Naive thymus-derived CD4-positive, alpha-beta T cell (primary cell): ENCODE results near the gene NPAS3. TPM values are rescaled to one million over a fixed set of nuclear protein-coding genes. Genes with fewer than 3 reads are reported as not detected.

ENCODE experiments used
- ATAC-seq: fragments of 150-1000 bp; cut with Tn5 transposase; 2 replicates; pipeline ENCODE4 v1.10.0; 2021; ENCODE audit warnings: mild to moderate bottlenecking, moderate library complexity
- CTCF ChIA-PET: fragments of 350-600 bp; sonication (Branson Sonifier 250); formaldehyde crosslinking; loops from one replicate; lab custom pipeline; 2021; ENCODE audit warnings: antibody characterized with exemption; lab: Charles Lee
- POLR2A ChIA-PET: fragments of 350-600 bp; sonication (Branson Sonifier 250); formaldehyde crosslinking; loops from one replicate; lab custom pipeline; 2021; ENCODE audit warnings: antibody characterized with exemption, inconsistent platforms; lab: Charles Lee
- DNase-seq, 9 donors: peaks; one replicate each; pipeline versions ENCODE4 v3.0.0 to v3.0.0-alpha.2; 2020 to 2022; ENCODE audit warnings: mixed read lengths in 1 of 9
- H3K27ac ChIP-seq: one replicate; pipeline ENCODE4 v1.7.0; 2013; ENCODE audit warnings: mild to moderate bottlenecking, low read depth, low read length, moderate library complexity
- H3K27me3 ChIP-seq, 2 donors: one replicate each; pipeline ENCODE4 v1.7.0; 2013; ENCODE audit warnings: low read length in 2 of 2, mild to moderate bottlenecking in 2 of 2, moderate library complexity in 2 of 2; ENCODE audit not compliant: control insufficient read depth in 2 of 2, insufficient read depth in 2 of 2
- H3K36me3 ChIP-seq, 3 experiments: 1 replicate in 2 of 3; 2 replicates in 1 of 3; pipeline ENCODE4 v1.7.0; 2013; ENCODE audit warnings: low read length in 3 of 3, mild to moderate bottlenecking in 3 of 3, moderate library complexity in 1 of 3; ENCODE audit not compliant: insufficient read depth in 3 of 3, control insufficient read depth in 2 of 3
- H3K4me1 ChIP-seq, 2 donors: one replicate each; pipeline ENCODE4 v1.7.0; 2013; ENCODE audit warnings: low read length in 2 of 2, mild to moderate bottlenecking in 2 of 2, moderate library complexity in 1 of 2; ENCODE audit not compliant: control insufficient read depth in 2 of 2, insufficient read depth in 2 of 2
- H3K4me3 ChIP-seq: 2 replicates; pipeline ENCODE4 v1.7.0; 2013; ENCODE audit warnings: mild to moderate bottlenecking, low read length
- H3K9me3 ChIP-seq, 3 experiments: 1 replicate in 2 of 3; 2 replicates in 1 of 3; pipeline ENCODE4 v1.7.0; 2013; ENCODE audit warnings: low read length in 3 of 3; ENCODE audit not compliant: control insufficient read depth in 2 of 3
- H3K27ac Mint-ChIP-seq, 9 donors: one replicate each; pipeline ENCODE4 v1.8.0; 2020 to 2022; ENCODE audit warnings: mixed read lengths in 9 of 9, mild to moderate bottlenecking in 8 of 9, moderate library complexity in 5 of 9, inconsistent platforms in 2 of 9
- H3K27me3 Mint-ChIP-seq, 5 donors: one replicate each; pipeline ENCODE4 v1.8.0; 2021 to 2022; ENCODE audit warnings: mixed read lengths in 5 of 5, mild to moderate bottlenecking in 1 of 5
- H3K36me3 Mint-ChIP-seq, 5 donors: one replicate each; pipeline ENCODE4 v1.8.0; 2020 to 2022; ENCODE audit warnings: mixed read lengths in 5 of 5, mild to moderate bottlenecking in 3 of 5, inconsistent platforms in 1 of 5
- H3K4me1 Mint-ChIP-seq, 7 donors: one replicate each; pipeline ENCODE4 v1.8.0; 2020 to 2022; ENCODE audit warnings: mixed read lengths in 7 of 7, mild to moderate bottlenecking in 3 of 7, inconsistent platforms in 1 of 7
- H3K4me3 Mint-ChIP-seq, 10 donors: one replicate each; pipeline ENCODE4 v1.8.0; 2020 to 2022; ENCODE audit warnings: mild to moderate bottlenecking in 10 of 10, mixed read lengths in 10 of 10, moderate library complexity in 6 of 10, inconsistent platforms in 2 of 10
- H3K9me3 Mint-ChIP-seq, 11 donors: one replicate each; pipeline ENCODE4 v1.8.0; 2020 to 2022; ENCODE audit warnings: mixed read lengths in 11 of 11, mild to moderate bottlenecking in 4 of 11, inconsistent platforms in 1 of 11, moderate library complexity in 1 of 11
- intact Hi-C, 2 donors: fragments of 100-400 bp; cut with micrococcal nuclease; formaldehyde crosslinking; loops; one replicate each; pipeline ENCODE4 v1.15.1; 2023
- polyA plus RNA-seq, 2 donors: library from polyadenylated mRNA; unstranded; fragments of 300-500 nt; fragmentation: Illumina TruSeq; gene quantifications; one replicate each; pipeline ENCODE4 v1.2.3, GENCODE V29; 2021
- total RNA-seq, 6 experiments: library from RNA in 5 of 6; stranded (reverse) in 5 of 6; gene quantifications; 1 replicate in 5 of 6; 2 replicates in 1 of 6; pipeline ENCODE4 v1.2.3 and lab custom pipeline; 2021 to 2026

Gene NPAS3
- total and polyA plus RNA-seq, 7 experiments from 2014 or later = not detected

DNA sequence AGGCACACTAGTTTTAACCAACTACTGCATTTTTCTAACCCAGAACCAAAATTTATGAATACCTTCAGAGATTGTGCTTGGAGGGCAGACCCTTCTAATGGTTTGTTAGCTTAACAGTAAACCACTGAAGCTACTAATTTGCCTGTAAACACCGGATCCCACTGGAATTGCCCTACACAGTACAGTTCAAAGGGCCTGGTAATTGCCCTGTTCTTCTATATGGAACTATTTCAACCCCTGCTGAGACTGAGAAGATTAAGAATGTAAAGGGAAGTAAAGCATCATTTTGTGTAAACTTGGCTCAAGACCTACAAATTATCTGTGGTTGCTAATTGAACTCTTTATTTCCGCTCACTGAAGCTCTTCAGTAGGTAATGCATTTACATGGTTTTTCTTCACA, 468.1 kb downstream of the NPAS3 start:
- no peak for DNase-seq
- no peak for ATAC-seq
- CTCF ChIA-PET = no interaction called here
- H3K4me3 Mint-ChIP-seq = no peak overlapping the region
- Histone ChIP-seq H3K9me3 (no peaks in the 10 kb centered on the region), H3K36me3 (no peaks in the 10 kb centered on the region), H3K27me3 (no peaks in the 10 kb centered on the region), H3K27ac (no peak overlapping the region), H3K4me1 (no peaks in the 10 kb centered on the region), H3K4me3 (no peak overlapping the region)
- H3K9me3 Mint-ChIP-seq = peaks cover 0 to 8% (median 4%) of the 10 kb centered on the region in 11 donors
- no peak overlapping the region for H3K27ac Mint-ChIP-seq
- no peaks in the 10 kb centered on the region for H3K4me1 Mint-ChIP-seq
- intact Hi-C loops = no loop called here
- H3K36me3 Mint-ChIP-seq = no peaks in the 10 kb centered on the region
- peaks cover 0 to 2% (median 0%) of the 10 kb centered on the region in 5 donors for H3K27me3 Mint-ChIP-seq
- POLR2A ChIA-PET = no interaction called here

DNA sequence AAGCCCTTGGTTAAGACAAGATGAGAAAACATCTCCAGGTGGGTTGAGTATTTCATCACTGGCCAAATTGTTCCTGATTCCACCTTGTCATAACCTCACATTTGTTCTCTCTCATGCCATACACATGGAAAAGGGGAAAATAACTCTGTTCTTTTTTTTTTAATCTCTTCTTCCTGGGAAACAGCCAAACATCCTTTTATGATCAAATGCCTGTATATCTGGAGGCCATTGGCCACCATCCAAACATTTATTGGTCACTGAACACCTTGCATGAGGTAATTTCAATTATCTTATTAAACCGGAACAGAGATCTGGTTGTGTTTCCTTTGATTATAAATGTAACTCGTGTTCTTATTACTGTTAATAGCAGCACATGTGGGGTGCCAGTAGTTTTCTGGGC, 469.6 kb downstream of the NPAS3 start:
- H3K4me3 Mint-ChIP-seq = no peak overlapping the region

DNA sequence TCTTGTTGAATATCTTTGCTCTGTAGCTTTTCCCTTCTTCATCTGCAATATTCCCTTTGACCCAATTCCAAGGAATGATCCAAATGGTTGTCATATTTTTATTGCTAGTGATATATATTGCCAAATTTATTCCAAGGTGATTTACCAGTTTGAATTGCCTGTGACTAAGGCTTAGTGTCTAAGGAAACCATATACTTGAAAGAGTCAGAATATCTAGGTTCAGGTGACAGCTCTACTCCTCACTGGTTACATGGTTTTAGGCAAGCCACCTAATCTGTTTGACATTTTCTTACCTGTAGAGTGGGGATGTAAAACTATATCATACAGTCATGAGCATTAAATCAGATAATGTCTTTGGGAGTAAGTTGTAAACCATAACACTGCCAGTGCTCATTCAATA, 473.8 kb downstream of the NPAS3 start:
- DNase-seq = no peak
- Histone ChIP-seq H3K27me3 (no peaks in the 10 kb centered on the region), H3K27ac (no peak overlapping the region), H3K36me3 (no peaks in the 10 kb centered on the region), H3K9me3 (no peaks in the 10 kb centered on the region), H3K4me3 (no peak overlapping the region), H3K4me1 (no peaks in the 10 kb centered on the region)
- H3K9me3 Mint-ChIP-seq = peaks cover 0 to 9% (median 3%) of the 10 kb centered on the region in 11 donors
- ATAC-seq = no peak
- peaks cover 6 to 23% (median 11%) of the 10 kb centered on the region in 5 donors for H3K27me3 Mint-ChIP-seq
- no peak overlapping the region for H3K27ac Mint-ChIP-seq
- H3K36me3 Mint-ChIP-seq = no peaks in the 10 kb centered on the region
- ChIA-PET CTCF (no interaction called here), POLR2A (no interaction called here)
- H3K4me1 Mint-ChIP-seq = no peaks in the 10 kb centered on the region
- intact Hi-C loops = no loop called here
- H3K4me3 Mint-ChIP-seq = no peak overlapping the region

More for the DNA sequence above, 469.6 kb downstream of the NPAS3 start:
- ChIA-PET CTCF (no interaction called here), POLR2A (no interaction called here)
- no peak for DNase-seq
- no peaks in the 10 kb centered on the region for H3K4me1 ChIP-seq
- Mint-ChIP-seq H3K4me1 (no peaks in the 10 kb centered on the region), H3K27ac (no peak overlapping the region), H3K27me3 (peaks cover 0 to 8% (median 0%) of the 10 kb centered on the region in 5 donors), H3K9me3 (peaks cover 0 to 9% (median 4%) of the 10 kb centered on the region in 11 donors), H3K36me3 (no peaks in the 10 kb centered on the region)
- no peak overlapping the region for H3K4me3 ChIP-seq
- no peak overlapping the region for H3K27ac ChIP-seq
- no peaks in the 10 kb centered on the region for H3K36me3 ChIP-seq
- ATAC-seq = no peak
- no peaks in the 10 kb centered on the region for H3K9me3 ChIP-seq
- H3K27me3 ChIP-seq = no peaks in the 10 kb centered on the region
- intact Hi-C loops = no loop called here

DNA sequence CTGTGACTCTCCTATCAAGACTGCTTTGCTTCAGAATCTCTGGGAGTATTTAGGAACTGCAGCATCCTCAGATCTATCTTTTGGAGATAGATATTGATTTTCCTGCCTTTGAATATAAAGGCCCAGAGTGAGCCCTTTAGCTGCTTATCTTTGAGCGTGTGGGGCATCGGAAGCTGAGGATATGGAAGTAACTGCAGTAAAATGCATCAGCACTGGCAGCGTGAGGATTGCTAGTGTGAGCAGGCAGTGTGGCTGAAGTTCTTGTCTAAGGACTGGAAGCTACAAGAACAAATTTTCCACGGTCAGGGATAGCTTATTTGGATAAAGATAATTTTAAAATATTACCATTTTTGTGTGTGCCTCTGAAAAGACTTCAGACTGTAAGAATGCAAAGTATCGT, 474.7 kb downstream of the NPAS3 start:
- ChIA-PET CTCF (no interaction called here), POLR2A (no interaction called here)
- ATAC-seq = no peak
- Histone ChIP-seq H3K9me3 (no peaks in the 10 kb centered on the region), H3K4me1 (no peaks in the 10 kb centered on the region), H3K27ac (no peak overlapping the region), H3K4me3 (no peak overlapping the region), H3K36me3 (no peaks in the 10 kb centered on the region), H3K27me3 (no peaks in the 10 kb centered on the region)
- Mint-ChIP-seq H3K9me3 (peaks cover 0 to 7% (median 3%) of the 10 kb centered on the region in 11 donors), H3K36me3 (no peaks in the 10 kb centered on the region), H3K4me1 (no peaks in the 10 kb centered on the region), H3K27me3 (peaks cover 6 to 23% (median 12%) of the 10 kb centered on the region in 5 donors), H3K27ac (no peak overlapping the region), H3K4me3 (no peak overlapping the region)
- no peak for DNase-seq
- intact Hi-C loops = no loop called here

DNA sequence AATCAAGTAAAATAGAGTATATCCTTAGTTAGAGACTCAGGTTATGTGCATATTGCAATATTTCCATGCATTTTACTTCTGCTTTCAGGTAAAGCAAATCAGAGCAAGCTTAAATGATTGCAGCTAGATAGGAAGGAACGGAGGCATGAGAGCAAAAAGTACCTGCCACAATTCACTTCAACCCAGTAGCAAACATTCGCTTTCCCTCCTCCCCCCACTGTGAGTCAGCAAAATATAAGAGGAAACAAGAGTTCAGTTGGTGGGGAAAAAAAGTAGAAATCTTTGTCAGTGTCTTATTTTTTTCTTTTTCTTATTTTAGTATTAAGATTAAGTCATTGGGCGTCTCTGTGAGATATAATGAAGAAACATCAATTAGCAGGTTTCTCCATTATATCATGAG, 475.4 kb downstream of the NPAS3 start:
- H3K36me3 ChIP-seq = no peaks in the 10 kb centered on the region
- H3K27ac Mint-ChIP-seq = no peak overlapping the region
- intact Hi-C loops = no loop called here
- no peaks in the 10 kb centered on the region for H3K27me3 ChIP-seq
- no peaks in the 10 kb centered on the region for H3K4me1 ChIP-seq
- H3K9me3 Mint-ChIP-seq = peaks cover 0 to 7% (median 3%) of the 10 kb centered on the region in 11 donors
- no peak overlapping the region for H3K4me3 ChIP-seq
- H3K4me1 Mint-ChIP-seq = no peaks in the 10 kb centered on the region
- no peak for DNase-seq
- no peak overlapping the region for H3K27ac ChIP-seq
- ChIA-PET CTCF (no interaction called here), POLR2A (no interaction called here)
- no peak for ATAC-seq
- H3K27me3 Mint-ChIP-seq = peaks cover 6 to 23% (median 12%) of the 10 kb centered on the region in 5 donors
- H3K9me3 ChIP-seq = no peaks in the 10 kb centered on the region
- no peaks in the 10 kb centered on the region for H3K36me3 Mint-ChIP-seq
- no peak overlapping the region for H3K4me3 Mint-ChIP-seq

DNA sequence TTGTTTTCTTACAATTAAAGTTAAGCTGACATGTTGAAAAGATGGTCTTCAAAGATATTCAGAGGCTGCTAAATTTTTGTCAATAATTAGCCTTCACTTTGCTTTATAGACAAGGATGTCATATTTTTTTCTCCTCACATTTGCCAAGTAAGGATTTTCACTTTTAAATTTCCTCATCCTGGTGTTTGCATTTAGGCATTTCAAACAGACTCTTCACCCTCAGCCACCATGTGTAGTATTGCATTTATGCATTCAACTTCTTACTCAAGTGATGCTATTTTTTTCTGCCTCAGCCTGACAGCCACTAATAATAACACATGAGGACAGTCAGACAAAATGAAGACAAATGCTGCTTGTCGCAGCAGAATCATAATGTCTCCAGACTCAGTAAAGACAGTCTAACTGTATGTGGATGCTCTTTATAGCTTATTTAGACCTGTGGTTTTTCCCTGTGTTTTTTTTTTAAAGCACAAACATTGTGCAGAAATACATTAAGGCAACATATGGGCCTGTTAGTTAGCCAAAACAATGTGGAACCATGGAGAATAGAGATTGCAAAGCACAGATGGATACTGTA, 481.5 kb downstream of the NPAS3 start:
- DNase-seq = no peak
- Mint-ChIP-seq H3K4me1 (no peaks in the 10 kb centered on the region), H3K9me3 (peaks cover 0 to 5% (median 0%) of the 10 kb centered on the region in 11 donors), H3K36me3 (no peaks in the 10 kb centered on the region), H3K27me3 (peaks cover 0 to 10% (median 5%) of the 10 kb centered on the region in 5 donors), H3K4me3 (no peak overlapping the region), H3K27ac (peak overlapping the region in 1 of 9 donors; percentile 32)
- Histone ChIP-seq H3K27ac (no peak overlapping the region), H3K36me3 (no peaks in the 10 kb centered on the region), H3K4me1 (no peaks in the 10 kb centered on the region), H3K27me3 (no peaks in the 10 kb centered on the region), H3K9me3 (no peaks in the 10 kb centered on the region), H3K4me3 (no peak overlapping the region)
- no peak for ATAC-seq
- ChIA-PET POLR2A (no interaction called here), CTCF (no interaction called here)
- intact Hi-C loops = no loop called here

DNA sequence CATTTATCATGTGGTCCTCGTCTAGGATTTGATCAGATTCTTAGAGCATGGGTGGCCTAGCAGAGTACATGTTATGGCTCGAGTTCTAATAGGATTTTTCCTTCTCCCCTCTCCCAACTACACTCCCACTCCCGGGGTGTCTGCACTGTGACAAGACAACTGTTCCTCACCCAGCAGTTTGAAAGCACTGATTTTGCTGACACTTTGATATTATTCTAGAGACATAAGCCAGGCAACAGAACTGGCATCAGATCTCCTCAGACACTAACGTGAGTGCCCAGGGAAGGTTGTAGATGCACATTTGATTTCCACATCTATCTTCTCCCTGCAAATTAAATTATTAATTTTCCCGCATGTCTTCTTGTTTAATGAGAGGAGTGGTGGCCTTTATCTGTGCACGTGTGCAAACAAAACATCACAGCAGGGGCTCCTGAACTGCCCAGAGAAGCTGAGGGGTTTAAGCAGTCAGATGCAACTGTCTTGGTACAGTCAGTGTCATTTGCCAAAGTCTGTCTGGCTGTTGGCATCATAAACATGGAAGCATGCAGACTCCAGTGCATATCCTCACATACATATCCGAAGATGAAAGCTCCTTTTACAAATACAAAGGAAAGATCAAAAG, 491.8 kb downstream of the NPAS3 start:
- no peak overlapping the region for H3K27ac ChIP-seq
- Mint-ChIP-seq H3K36me3 (no peaks in the 10 kb centered on the region), H3K4me1 (peaks cover 0 to under 1% (median 0%) of the 10 kb centered on the region in 7 donors), H3K4me3 (no peak overlapping the region), H3K27me3 (peaks cover 0 to 4% (median 0%) of the 10 kb centered on the region in 5 donors), H3K27ac (no peak overlapping the region), H3K9me3 (peaks cover 0 to 4% (median 0%) of the 10 kb centered on the region in 11 donors)
- intact Hi-C loops = no loop called here
- H3K9me3 ChIP-seq = no peaks in the 10 kb centered on the region
- DNase-seq = no peak
- POLR2A ChIA-PET = no interaction called here
- CTCF ChIA-PET = no interaction called here
- H3K4me1 ChIP-seq = no peaks in the 10 kb centered on the region
- ATAC-seq = no peak
- no peaks in the 10 kb centered on the region for H3K27me3 ChIP-seq
- H3K4me3 ChIP-seq = no peak overlapping the region
- no peaks in the 10 kb centered on the region for H3K36me3 ChIP-seq
